Adrenal gland (tissue), 19 donors: Measurements from ENCODE around the gene TRIM10. TPM values are rescaled to one million over a fixed set of nuclear protein-coding genes. Genes with fewer than 3 reads are reported as not detected.

ENCODE experiments used
- DNase-seq, 7 donors: peaks; one replicate each; pipeline ENCODE4 v3.0.0-alpha.2; 2019 to 2020
- H3K27ac ChIP-seq, 5 donors: fragments of 200-600 bp; sonication (generic) in 4 of 5; 1 replicate in 3 of 5; 2 replicates in 2 of 5; pipeline versions ENCODE4 v1.5.1 to v1.8.0; 2016 to 2020; ENCODE audit warnings: mild to moderate bottlenecking in 1 of 5
- H3K27me3 ChIP-seq: fragments of 200-600 bp; 2 replicates; pipeline ENCODE4 v1.8.0; 2021
- H3K36me3 ChIP-seq, 2 donors: fragments of 200-600 bp; replicated peaks in 1 of 2; 1 replicate in 1 of 2; 2 replicates in 1 of 2; pipeline versions ENCODE4 v1.5.1 to v1.8.0; 2018 to 2022
- H3K4me1 ChIP-seq, 2 donors: fragments of 200-600 bp; replicated peaks in 1 of 2; 1 replicate in 1 of 2; 2 replicates in 1 of 2; pipeline versions ENCODE4 v1.5.1 to v1.8.0; 2018 to 2021
- H3K4me3 ChIP-seq, 4 donors: fragments of 200-600 bp; sonication (generic) in 3 of 4; one replicate each; pipeline ENCODE4 v1.5.1; 2016 to 2018
- H3K9me3 ChIP-seq, 3 donors: fragments of 200-600 bp; sonication (generic) in 1 of 3; replicated peaks in 1 of 3; 1 replicate in 2 of 3; 2 replicates in 1 of 3; pipeline versions ENCODE4 v1.5.1 to v1.8.0; 2016 to 2021
- CTCF ChIP-seq, 6 experiments: fragments of 450-650 bp in 4 of 6; fragments of 200-600 bp in 2 of 6; sonication (generic) in 1 of 6; IDR thresholded peaks; 1 replicate in 5 of 6; 2 replicates in 1 of 6; pipeline versions ENCODE4 v1.5.1 to v1.8.0; 2016 to 2021; ENCODE audit warnings: antibody characterized with exemption in 6 of 6, mild to moderate bottlenecking in 2 of 6, moderate library complexity in 1 of 6
- POLR2A ChIP-seq, 2 donors: fragments of 450-650 bp; IDR thresholded peaks; one replicate each; pipeline ENCODE4 v1.6.1; 2017; ENCODE audit warnings: antibody characterized with exemption in 2 of 2, mild to moderate bottlenecking in 2 of 2, moderate library complexity in 1 of 2
- WGBS, 4 donors: extraction: QIAGEN DNeasy Blood & Tissue Kit in 2 of 4; methylation state at CpG; one replicate each; pipeline versions ENCODE4 v1.1.5 to v1.1.7; 2013 to 2017; 5-methylcytosine and 5-hydroxymethylcytosine counted together
- intact Hi-C, 2 donors: fragments of 100-400 bp; cut with DNase I; formaldehyde crosslinking; loops; one replicate each; pipeline versions ENCODE4 v1.14.1 to v1.15.0; 2022 to 2023
- long read RNA-seq, 10 donors: library from polyadenylated mRNA in 3 of 10; unstranded in 2 of 10; stranded (forward) in 1 of 10; transcript quantifications; one replicate each; pipeline ENCODE4 v2.0.0 and lab custom pipeline, GENCODE V29; 2021 to 2026
- polyA plus RNA-seq, 3 donors: library from polyadenylated mRNA; stranded (reverse); fragments of 200-250 nt in 2 of 3; fragments of 350-450 nt in 1 of 3; fragmentation: Illumina TruSeq in 1 of 3; extraction: RNeasy Lipid Tissue Mini Kit (QIAGEN cat#74804) in 1 of 3; gene quantifications; one replicate each; pipeline ENCODE4 v1.2.3, GENCODE V29; 2013 to 2014
- total RNA-seq, 9 donors: library from RNA; depleted of rRNA in 4 of 9; stranded (reverse); fragments of >200 nt in 4 of 9; fragments of 120-200 nt in 1 of 9; fragmentation: NEBNext Ultra II Directional in 1 of 9; extraction: Animal tissue kit (Norgen Biotek cat#: 25700) in 1 of 9; gene quantifications; one replicate each; pipeline versions ENCODE4 v1.1.0 to v1.2.4, GENCODE V29; 2013 to 2023
- donor health status: healthy with polysubstance abuse.
- donor health status: Bipolar disorder and iron deficiency.
- donor health status: DM: yes; HTN: yes; CAD: no.
- donor health status: DM: no; HTN: no; CAD: no.
- donor health status: DM: no; HTN: no; CAD: no.
- donor health status: DM: yes; HTN: yes; CAD: no.

The TRIM10 gene, protein sequence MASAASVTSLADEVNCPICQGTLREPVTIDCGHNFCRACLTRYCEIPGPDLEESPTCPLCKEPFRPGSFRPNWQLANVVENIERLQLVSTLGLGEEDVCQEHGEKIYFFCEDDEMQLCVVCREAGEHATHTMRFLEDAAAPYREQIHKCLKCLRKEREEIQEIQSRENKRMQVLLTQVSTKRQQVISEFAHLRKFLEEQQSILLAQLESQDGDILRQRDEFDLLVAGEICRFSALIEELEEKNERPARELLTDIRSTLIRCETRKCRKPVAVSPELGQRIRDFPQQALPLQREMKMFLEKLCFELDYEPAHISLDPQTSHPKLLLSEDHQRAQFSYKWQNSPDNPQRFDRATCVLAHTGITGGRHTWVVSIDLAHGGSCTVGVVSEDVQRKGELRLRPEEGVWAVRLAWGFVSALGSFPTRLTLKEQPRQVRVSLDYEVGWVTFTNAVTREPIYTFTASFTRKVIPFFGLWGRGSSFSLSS
- total RNA-seq = under 1 TPM in 1 of 9 donors, not detected in 8; 0.67 TPM
- polyA plus RNA-seq = not detected
- long read RNA-seq, donor 1 = 0 reads
- long read RNA-seq, donor 2 = 0 reads
- long read RNA-seq, donor 3 = 0 reads
- long read RNA-seq, donor 4 = 0 reads
- long read RNA-seq, donor 5 = 0 reads
- long read RNA-seq, donor 6 = 0 reads
- long read RNA-seq, donor 7 = 0 reads
- long read RNA-seq, donor 8 = 0 reads
- long read RNA-seq, donor 9 = 0 reads
- long read RNA-seq, donor 10 = 0 reads

- Histone ChIP-seq H3K36me3 (no peaks in the 10 kb centered on the region), H3K4me3 (no peak within 1 kb of the TSS), H3K27ac (no peak within 1 kb of the TSS), H3K4me1 (no peaks in the 10 kb centered on the region), H3K27me3 (peaks cover 13% of the 10 kb centered on the region), H3K9me3 (no peaks in the 10 kb centered on the region)
- no peak for DNase-seq
- no peak for TF ChIP-seq CTCF (IDR thresholded peaks at IDR 0.05)
- no peak for TF ChIP-seq POLR2A (IDR thresholded peaks at IDR 0.05)
- whole genome bisulfite sequencing, 4 donors = 73 to 85% (median 76%) methylated on average over 4 of the region's 4 CpGs
- intact Hi-C loops = no loop called here
Measured at GRCh38 chr6:30160785-30161531, at the start of gene TRIM10. Gene TRIM10 (minus strand): TSS chr6:30161211. CDS start chr6:30160858, 353 bp downstream.

DNA sequence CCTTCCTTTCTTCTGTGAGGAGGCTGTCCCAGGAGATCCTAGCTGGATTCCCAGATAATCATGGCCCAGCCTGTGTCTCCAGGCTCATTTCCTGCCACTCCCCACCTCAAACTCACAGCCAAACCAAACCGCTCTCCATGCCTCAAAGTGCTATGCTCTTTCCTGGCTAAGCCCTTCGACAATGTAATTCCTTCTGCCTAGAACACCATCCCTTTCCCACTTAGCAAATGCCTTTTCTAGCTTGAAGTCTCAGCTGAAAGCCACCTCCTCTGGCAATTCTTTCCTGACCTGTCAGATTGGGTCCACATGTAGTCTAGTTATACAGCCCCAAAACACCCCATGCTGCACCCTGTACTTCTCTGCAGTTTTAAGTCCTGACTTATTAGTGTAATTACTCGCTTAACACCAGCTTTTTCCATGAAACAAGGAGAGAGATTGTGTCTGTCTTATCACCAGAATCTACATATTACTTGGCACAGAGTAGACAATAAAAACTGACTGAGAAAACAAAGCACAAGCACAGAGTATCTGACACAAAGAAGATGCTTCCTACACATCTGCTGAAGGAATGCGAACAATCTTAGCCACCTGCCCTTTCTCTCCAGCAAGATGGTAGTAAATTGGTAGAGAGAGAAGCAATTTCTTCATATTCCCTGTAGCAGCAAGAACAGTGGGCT lies 46.7 kb upstream of the TRIM10 start:
- TF ChIP-seq POLR2A (IDR thresholded peaks at IDR 0.05) (no peak), CTCF (IDR thresholded peaks at IDR 0.05) (no peak)
- WGBS, 4 donors = 69 to 87% (median 76%) methylated on average over 4 of the region's 4 CpGs
- H3K4me1 ChIP-seq = peaks cover 33 to 38% of the 10 kb centered on the region in 2 donors
- H3K27ac ChIP-seq = peak overlapping the region in 4 of 5 donors; percentile 9 to 79 (median 48)
- no peaks in the 10 kb centered on the region for H3K27me3 ChIP-seq
- no peaks in the 10 kb centered on the region for H3K36me3 ChIP-seq
- no peak overlapping the region for H3K4me3 ChIP-seq
- no peaks in the 10 kb centered on the region for H3K9me3 ChIP-seq
- intact Hi-C loops = no loop called here
- no peak for DNase-seq

DNA sequence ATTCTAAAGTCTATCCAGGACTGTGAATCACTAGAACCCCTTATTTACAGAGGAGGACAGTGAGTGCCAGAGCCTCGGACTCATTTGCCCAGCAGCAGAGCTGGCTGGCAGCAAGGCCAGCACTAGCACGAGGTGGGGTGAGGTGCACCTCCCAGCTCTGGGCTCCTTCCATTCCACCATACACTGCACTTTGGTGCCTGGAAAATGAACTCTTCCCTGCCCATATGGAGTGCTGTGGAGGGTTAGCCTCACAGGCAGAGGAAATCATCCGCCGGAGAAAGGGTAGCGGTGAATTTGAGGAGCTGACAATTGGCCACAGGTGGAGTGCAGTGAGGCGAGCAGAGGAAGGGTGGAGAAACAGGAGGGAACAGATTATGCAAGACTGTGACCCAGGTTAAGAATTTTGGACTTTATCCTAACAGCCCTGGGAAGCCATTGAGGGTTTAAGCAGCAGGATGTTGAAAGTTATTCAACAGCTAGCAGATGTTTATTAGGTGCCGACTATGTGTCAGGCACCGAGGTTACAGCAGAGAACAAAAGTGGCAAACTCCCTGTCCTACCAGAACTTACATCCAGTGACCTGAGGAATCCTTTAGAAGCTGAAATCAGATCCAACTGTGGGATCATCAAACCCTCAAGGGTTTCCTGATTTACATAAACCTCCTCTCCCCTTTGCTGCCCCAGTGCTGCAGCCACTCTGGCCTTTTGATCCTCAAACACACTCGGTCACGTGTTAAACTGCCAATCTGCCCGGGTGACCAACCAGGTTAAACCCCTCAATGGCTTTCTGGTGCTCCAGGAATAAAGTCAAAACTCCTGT lies 46.0 kb upstream of the TRIM10 start:
- H3K4me1 ChIP-seq = peaks cover 27 to 39% of the 10 kb centered on the region in 2 donors
- H3K9me3 ChIP-seq = no peaks in the 10 kb centered on the region
- TF ChIP-seq CTCF (IDR thresholded peaks at IDR 0.05) = no peak
- TF ChIP-seq POLR2A (IDR thresholded peaks at IDR 0.05) = no peak
- 52 to 66% (median 55%) methylated on average over 8 to 11 of the region's 11 CpGs for WGBS, 4 donors
- intact Hi-C loops = no loop called here
- no peaks in the 10 kb centered on the region for H3K36me3 ChIP-seq
- peak in 6 of 7 donors; percentile 41 to 73 (median 62) for DNase-seq
- no peaks in the 10 kb centered on the region for H3K27me3 ChIP-seq
- H3K4me3 ChIP-seq = no peak overlapping the region
- peak overlapping the region in 4 of 5 donors; percentile 9 to 79 (median 48) for H3K27ac ChIP-seq
